Loucy (cell line): ENCODE measurements around the gene PLEKHB2.

Source experiments
- CTCF ChIP-seq: fragments of 200-600 bp; sonication (generic); conservative IDR thresholded peaks from 2 replicates; pipeline ENCODE4 v1.5.1; 2014; ENCODE audit warnings: mild to moderate bottlenecking, antibody characterized with exemption, low read length
- EZH2phosphoT487 ChIP-seq: fragments of 200-600 bp; IDR thresholded peaks from 2 replicates; pipeline ENCODE4 v1.6.1; 2018; ENCODE audit warnings: antibody characterized with exemption, mild to moderate bottlenecking, moderate library complexity, borderline replicate concordance

GRCh38 chr2:131076707-131077106 lies 28.4 kb upstream of the PLEKHB2 start:
- TF ChIP-seq CTCF (no peak), EZH2phosphoT487 (no peak)
